SK-N-SH treated with all-trans-retinoic acid at 6 μM for 48 hours (cell line): Measurements from ENCODE around the gene ATG16L1.

Source experiments
- ATAC-seq: fragments of 200-7000 bp; cut with Tn5 transposase; 3 replicates; pipeline ENCODE4 v1.9.1; 2020; ENCODE audit warnings: mild to moderate bottlenecking, moderate library complexity
- ARNTL ChIP-seq: fragments of 450-650 bp; formaldehyde crosslinking; IDR thresholded peaks from 2 replicates; pipeline ENCODE4 v1.5.0; 2020; ENCODE audit warnings: low read depth, mild to moderate bottlenecking, moderate library complexity, borderline replicate concordance
- BACH2 ChIP-seq: fragments of 250-450 bp; sonication (Bioruptor Pico); IDR thresholded peaks from 2 replicates; pipeline ENCODE4 v1.9.0; 2021; ENCODE audit warnings: mild to moderate bottlenecking, borderline replicate concordance
- CREB5 ChIP-seq: fragments of 250-450 bp; sonication (Bioruptor Pico); IDR thresholded peaks from 2 replicates; pipeline ENCODE4 v1.5.1; 2020; ENCODE audit warnings: low read depth, mild to moderate bottlenecking, moderate library complexity
- CSDC2 ChIP-seq: fragments of 250-450 bp; sonication (Bioruptor Pico); IDR thresholded peaks from 2 replicates; pipeline ENCODE4 v1.5.0; 2020; ENCODE audit warnings: mild to moderate bottlenecking, moderate library complexity
- CSRNP3 ChIP-seq: fragments of 250-450 bp; sonication (Bioruptor Pico); IDR thresholded peaks from 2 replicates; pipeline ENCODE4 v1.5.1; 2021; ENCODE audit warnings: mild to moderate bottlenecking, moderate library complexity
- GLIS3 ChIP-seq: fragments of 250-450 bp; sonication (Bioruptor Pico); IDR thresholded peaks from 2 replicates; pipeline ENCODE4 v1.5.0; 2020; ENCODE audit warnings: mild to moderate bottlenecking, moderate library complexity
- ISL1 ChIP-seq: fragments of 250-450 bp; sonication (Bioruptor Pico); IDR thresholded peaks from 2 replicates; pipeline ENCODE4 v2.1.2; 2022; ENCODE audit warnings: mild to moderate bottlenecking, moderate library complexity
- OSR1 ChIP-seq: fragments of 250-450 bp; sonication (Bioruptor Pico); IDR thresholded peaks from 2 replicates; pipeline ENCODE4 v1.8.0; 2022; ENCODE audit warnings: moderate library complexity, mild to moderate bottlenecking, inconsistent platforms
- PATZ1 ChIP-seq: fragments of 250-450 bp; sonication (Bioruptor Pico); IDR thresholded peaks from 2 replicates; pipeline ENCODE4 v1.8.0; 2020; ENCODE audit warnings: mild to moderate bottlenecking, moderate library complexity, borderline replicate concordance
- PPARA ChIP-seq: fragments of 250-450 bp; sonication (Bioruptor Pico); IDR thresholded peaks from 2 replicates; pipeline ENCODE4 v1.5.0; 2020; ENCODE audit warnings: mild to moderate bottlenecking, borderline replicate concordance
- RARB ChIP-seq: fragments of 250-450 bp; sonication (Bioruptor Pico); IDR thresholded peaks from 2 replicates; pipeline ENCODE4 v1.8.0; 2021; ENCODE audit warnings: mild to moderate bottlenecking, moderate library complexity
- SNAI2 ChIP-seq: fragments of 250-450 bp; sonication (Bioruptor Pico); IDR thresholded peaks from 2 replicates; pipeline ENCODE4 v1.5.0; 2020; ENCODE audit warnings: mild to moderate bottlenecking, moderate library complexity
- TCF4 ChIP-seq: fragments of 250-450 bp; sonication (Bioruptor Pico); IDR thresholded peaks from 2 replicates; pipeline ENCODE4 v1.8.0; 2021; ENCODE audit warnings: mild to moderate bottlenecking, moderate library complexity, borderline replicate concordance
- TOX ChIP-seq: fragments of 250-450 bp; sonication (Bioruptor Pico); IDR thresholded peaks from 2 replicates; pipeline ENCODE4 v1.8.0; 2021; ENCODE audit warnings: mild to moderate bottlenecking, moderate library complexity, borderline replicate concordance
- TSHZ2 ChIP-seq: fragments of 250-450 bp; sonication (Bioruptor Pico); IDR thresholded peaks from 2 replicates; pipeline ENCODE4 v1.5.0; 2020; ENCODE audit warnings: mild to moderate bottlenecking, moderate library complexity
- ZC3H10 ChIP-seq: fragments of 250-450 bp; sonication (Bioruptor Pico); IDR thresholded peaks from 2 replicates; pipeline ENCODE4 v1.5.1; 2021; ENCODE audit warnings: mild to moderate bottlenecking, moderate library complexity
- ZFP3 ChIP-seq: fragments of 250-450 bp; sonication (Bioruptor Pico); IDR thresholded peaks from 2 replicates; pipeline ENCODE4 v1.5.0; 2020; ENCODE audit warnings: mild to moderate bottlenecking, moderate library complexity
- ZFP30 ChIP-seq: fragments of 450-650 bp; formaldehyde crosslinking; IDR thresholded peaks from 2 replicates; pipeline ENCODE4 v1.5.0; 2022; ENCODE audit warnings: mild to moderate bottlenecking, moderate library complexity
- ZNF565 ChIP-seq: fragments of 450-650 bp; formaldehyde crosslinking; conservative IDR thresholded peaks from 2 replicates; pipeline ENCODE4 v1.5.0; 2020; ENCODE audit warnings: low read depth, mild to moderate bottlenecking, moderate library complexity
- ZNF70 ChIP-seq: fragments of 450-650 bp; formaldehyde crosslinking; IDR thresholded peaks from 2 replicates; pipeline ENCODE4 v1.5.0; 2020; ENCODE audit warnings: mild to moderate bottlenecking, moderate library complexity
- ZNF8 ChIP-seq: fragments of 450-650 bp; formaldehyde crosslinking; IDR thresholded peaks from 2 replicates; pipeline ENCODE4 v1.5.0; 2020; ENCODE audit warnings: mild to moderate bottlenecking, moderate library complexity

ATG16L1 gene

GRCh38 chr2:233221378-233222063 lies 30.0 kb upstream of the ATG16L1 start:
- no peak for ATAC-seq
- TF ChIP-seq ZFP30 (CRISPR knock-in tag) (no peak), BACH2 (no peak), ISL1 (CRISPR knock-in tag) (no peak), CREB5 (CRISPR knock-in tag) (no peak), PATZ1 (CRISPR knock-in tag) (no peak), TSHZ2 (CRISPR knock-in tag) (no peak), ZNF565 (CRISPR knock-in tag) (no peak), GLIS3 (no peak), ZNF8 (CRISPR knock-in tag) (no peak), TCF4 (no peak), OSR1 (CRISPR knock-in tag) (no peak)

GRCh38 chr2:233223059-233223894 lies 28.2 kb upstream of the ATG16L1 start:
- TF ChIP-seq SNAI2 (CRISPR knock-in tag) = no peak
- no peak for TF ChIP-seq PPARA
- TF ChIP-seq ZNF70 (CRISPR knock-in tag) = no peak
- TF ChIP-seq ISL1 (CRISPR knock-in tag) = no peak
- TF ChIP-seq CSRNP3 = no peak
- no peak for TF ChIP-seq ZFP3 (CRISPR knock-in tag)
- TF ChIP-seq OSR1 (CRISPR knock-in tag) = no peak
- TF ChIP-seq BACH2 = no peak
- no peak for TF ChIP-seq ZFP30 (CRISPR knock-in tag)
- no peak for TF ChIP-seq RARB (CRISPR knock-in tag)
- no peak for TF ChIP-seq TCF4
- TF ChIP-seq ZNF565 (CRISPR knock-in tag) = no peak
- no peak for TF ChIP-seq TOX (CRISPR knock-in tag)
- no peak for TF ChIP-seq PATZ1 (CRISPR knock-in tag)
- no peak for TF ChIP-seq CSDC2
- no peak for TF ChIP-seq ZC3H10 (CRISPR knock-in tag)
- no peak for TF ChIP-seq ARNTL
- ATAC-seq = no peak
